ENCODE measurements around the gene BMPR2.

Gene BMPR2

DNA sequence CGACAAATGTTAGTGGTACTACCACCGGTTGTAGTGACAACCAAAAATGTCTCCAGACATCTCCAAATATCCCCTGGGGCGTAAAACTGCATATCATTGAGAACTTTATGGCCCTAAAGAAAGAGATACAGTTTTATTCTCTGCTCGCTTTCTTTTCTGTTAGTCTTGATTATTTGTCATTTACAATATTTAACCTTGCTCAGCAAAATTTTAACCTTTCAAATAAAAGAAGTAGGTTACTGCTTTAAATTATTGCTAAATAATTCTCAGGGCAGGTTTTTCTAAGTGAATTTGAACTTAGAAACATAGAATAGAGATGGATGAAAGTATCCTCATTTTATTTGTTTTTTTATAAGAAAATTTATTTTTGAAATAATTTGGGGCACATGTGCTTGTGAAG is 67.9 kb downstream of the BMPR2 start:
- TF ChIP-seq, protein P1, sequence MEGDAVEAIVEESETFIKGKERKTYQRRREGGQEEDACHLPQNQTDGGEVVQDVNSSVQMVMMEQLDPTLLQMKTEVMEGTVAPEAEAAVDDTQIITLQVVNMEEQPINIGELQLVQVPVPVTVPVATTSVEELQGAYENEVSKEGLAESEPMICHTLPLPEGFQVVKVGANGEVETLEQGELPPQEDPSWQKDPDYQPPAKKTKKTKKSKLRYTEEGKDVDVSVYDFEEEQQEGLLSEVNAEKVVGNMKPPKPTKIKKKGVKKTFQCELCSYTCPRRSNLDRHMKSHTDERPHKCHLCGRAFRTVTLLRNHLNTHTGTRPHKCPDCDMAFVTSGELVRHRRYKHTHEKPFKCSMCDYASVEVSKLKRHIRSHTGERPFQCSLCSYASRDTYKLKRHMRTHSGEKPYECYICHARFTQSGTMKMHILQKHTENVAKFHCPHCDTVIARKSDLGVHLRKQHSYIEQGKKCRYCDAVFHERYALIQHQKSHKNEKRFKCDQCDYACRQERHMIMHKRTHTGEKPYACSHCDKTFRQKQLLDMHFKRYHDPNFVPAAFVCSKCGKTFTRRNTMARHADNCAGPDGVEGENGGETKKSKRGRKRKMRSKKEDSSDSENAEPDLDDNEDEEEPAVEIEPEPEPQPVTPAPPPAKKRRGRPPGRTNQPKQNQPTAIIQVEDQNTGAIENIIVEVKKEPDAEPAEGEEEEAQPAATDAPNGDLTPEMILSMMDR (conservative IDR thresholded peaks at IDR 0.05; ENCODE audit: control insufficient read depth, insufficient read depth, low read depth, low read length), result no peak
- DNase-seq (ENCODE audit: low read depth), result no peak
- no peak overlapping the region for H3K4me3 ChIP-seq (ENCODE audit: control insufficient read depth, low read depth, low read length)

DNA sequence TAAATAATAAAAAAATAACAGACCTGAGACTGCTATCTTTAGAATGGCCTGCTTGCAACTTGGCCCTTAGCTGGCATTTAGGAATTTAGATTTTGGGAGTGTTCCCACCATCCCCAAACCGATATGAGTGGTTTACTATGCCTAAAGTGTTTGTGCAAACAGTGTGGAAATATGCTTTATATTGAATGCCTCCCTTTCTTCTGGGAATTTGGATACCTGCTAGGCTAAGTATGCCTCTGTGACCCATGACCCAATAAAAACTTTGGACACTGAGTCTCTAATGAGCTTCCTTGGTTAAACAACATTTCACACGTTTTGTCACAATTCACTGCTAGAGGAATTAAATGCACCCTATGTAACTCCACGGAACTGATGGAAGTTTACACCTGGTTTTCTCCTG is 73.2 kb downstream of the BMPR2 start:
- DNase-seq (ENCODE audit: low read depth), result no peak
- TF ChIP-seq, protein P1 (conservative IDR thresholded peaks at IDR 0.05; ENCODE audit: control insufficient read depth, insufficient read depth, low read depth, low read length), result no peak
- H3K4me3 ChIP-seq (ENCODE audit: control insufficient read depth, low read depth, low read length), result no peak overlapping the region

DNA sequence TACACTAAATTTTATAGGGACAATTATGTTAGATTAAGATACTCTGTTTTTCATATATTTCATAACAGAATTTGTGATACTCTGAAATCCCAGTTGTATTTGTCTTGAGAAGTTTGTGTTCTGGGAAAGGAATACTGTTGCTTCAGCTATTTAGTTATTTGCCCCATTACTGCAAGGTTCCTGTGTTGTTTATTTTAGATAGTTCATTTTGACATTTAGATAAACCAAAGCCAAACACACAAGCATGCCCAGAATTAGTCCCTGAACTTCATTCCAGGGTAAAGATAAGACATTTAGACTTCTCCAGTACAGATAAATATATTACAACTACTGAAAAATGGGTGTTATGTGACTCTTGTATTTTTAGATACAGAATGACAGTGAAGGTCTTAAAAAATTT is 74.7 kb downstream of the BMPR2 start:
- TF ChIP-seq, protein P1 (conservative IDR thresholded peaks at IDR 0.05; ENCODE audit: control insufficient read depth, insufficient read depth, low read depth, low read length), result no peak
- no peak overlapping the region for H3K4me3 ChIP-seq (ENCODE audit: control insufficient read depth, low read depth, low read length)
- no peak for DNase-seq (ENCODE audit: low read depth)

DNA sequence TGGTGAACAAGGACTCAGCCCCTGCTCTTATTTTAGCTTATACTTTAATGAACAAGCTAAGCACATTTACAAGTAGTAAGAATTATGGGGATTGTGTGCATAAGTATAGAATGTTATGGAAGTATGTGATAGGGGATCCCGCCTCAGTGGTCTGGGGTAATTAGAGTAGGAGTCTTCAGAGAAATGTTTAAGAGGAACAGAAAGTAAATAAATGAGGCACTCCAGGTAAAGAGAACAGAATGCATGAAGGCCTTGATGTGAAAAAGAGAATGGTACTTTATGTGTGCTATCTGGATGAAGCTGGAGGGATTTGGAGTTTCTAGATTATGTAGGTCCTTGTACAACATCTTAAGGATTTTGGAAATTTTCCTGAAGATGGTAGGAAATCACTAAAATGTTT is 76.6 kb downstream of the BMPR2 start:
- TF ChIP-seq, protein P1 (conservative IDR thresholded peaks at IDR 0.05; ENCODE audit: control insufficient read depth, insufficient read depth, low read depth, low read length), result no peak
- H3K4me3 ChIP-seq (ENCODE audit: control insufficient read depth, low read depth, low read length), result no peak overlapping the region
- no peak for DNase-seq (ENCODE audit: low read depth)

DNA sequence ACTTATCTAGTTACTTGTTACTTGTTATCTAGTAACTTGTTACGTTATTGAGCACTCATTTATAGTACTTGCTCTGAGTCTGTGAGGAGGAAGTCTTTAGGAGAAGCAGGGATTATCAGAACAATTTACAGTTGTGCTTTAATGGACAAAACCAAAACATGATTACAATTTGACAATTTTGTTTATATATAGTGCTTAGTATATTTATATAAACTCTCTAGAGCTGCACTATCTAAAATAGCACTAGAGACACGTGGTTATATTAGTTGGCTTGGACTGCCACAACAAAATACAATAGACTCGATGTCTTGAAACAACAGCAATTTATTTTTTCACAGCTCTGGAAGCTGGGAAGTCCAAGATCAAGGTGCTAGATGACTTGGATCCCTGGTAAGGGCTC is 78.4 kb downstream of the BMPR2 start:
- DNase-seq (ENCODE audit: low read depth), result no peak
- TF ChIP-seq, protein P1 (conservative IDR thresholded peaks at IDR 0.05; ENCODE audit: control insufficient read depth, insufficient read depth, low read depth, low read length), result no peak
- H3K4me3 ChIP-seq (ENCODE audit: control insufficient read depth, low read depth, low read length), result no peak overlapping the region

DNA sequence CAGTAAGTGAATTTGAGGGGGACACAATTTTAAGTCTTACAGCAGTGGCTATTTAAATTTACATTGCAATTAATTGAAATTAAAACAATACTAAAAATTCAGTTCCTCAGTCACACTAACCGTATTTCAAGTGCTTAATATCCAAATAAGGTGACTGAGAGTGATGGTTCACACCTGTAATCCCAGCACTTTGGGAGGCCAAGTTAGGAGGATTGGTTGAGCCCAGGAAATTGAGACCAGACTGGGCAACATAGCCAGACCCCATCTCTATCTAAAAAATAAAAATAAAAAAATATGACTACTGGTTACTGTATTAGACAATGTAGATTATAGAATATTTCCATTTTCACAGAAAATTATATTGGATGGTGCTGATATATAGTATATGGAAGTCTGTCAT is 79.0 kb downstream of the BMPR2 start:
- DNase-seq (ENCODE audit: low read depth), result no peak
- TF ChIP-seq, protein P1 (conservative IDR thresholded peaks at IDR 0.05; ENCODE audit: control insufficient read depth, insufficient read depth, low read depth, low read length), result no peak
- no peak overlapping the region for H3K4me3 ChIP-seq (ENCODE audit: control insufficient read depth, low read depth, low read length)

DNA sequence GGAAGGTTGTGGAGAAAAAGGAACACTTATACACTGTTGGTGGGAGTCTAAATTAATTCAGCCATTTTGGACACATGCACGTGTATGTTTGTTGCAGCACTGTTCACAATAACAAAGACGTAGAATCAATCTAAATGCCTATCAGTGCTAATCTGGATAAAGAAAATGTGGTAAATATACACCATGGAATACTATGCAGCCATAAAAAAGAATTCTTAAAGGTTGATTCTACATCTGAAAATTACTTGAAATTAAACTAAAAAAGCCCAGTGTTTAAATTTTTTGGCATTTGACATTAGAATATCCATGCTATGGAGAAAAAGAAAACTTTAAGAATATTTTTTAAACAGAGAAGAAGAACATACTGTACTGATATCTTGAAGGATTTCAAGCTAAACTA is 84.0 kb downstream of the BMPR2 start:
- TF ChIP-seq, protein P1 (conservative IDR thresholded peaks at IDR 0.05; ENCODE audit: control insufficient read depth, insufficient read depth, low read depth, low read length), result no peak
- H3K4me3 ChIP-seq (ENCODE audit: control insufficient read depth, low read depth, low read length), result no peak overlapping the region
- no peak for DNase-seq (ENCODE audit: low read depth)
